GM03348 (cell line): ENCODE results near the gene GGCX.
"Not testable (repeated sequence)": the region's sequence is repeated elsewhere in the genome, so short reads cannot be mapped to it uniquely, and the experiment has no call there.

ENCODE experiments used
- DNase-seq: peaks from one replicate; pipeline ENCODE4 v3.0.0; 2012; ENCODE audit warnings: low spot score

Gene GGCX

GRCh38 chr2:85561280-85562212, at the start of gene GGCX:
TSS of gene GGCX (minus strand) at chr2:85561493. CDS start at chr2:85561428, 65 bp downstream.
- DNase-seq: peak; percentile 95

GRCh38 chr2:85607268-85608215, 46.2 kb upstream of the GGCX start:
- DNase-seq: no peak

- DNase-seq: no peak
Measured at GRCh38 chr2:85606116-85606455, 44.8 kb upstream of the GGCX start.

- DNase-seq: peak; percentile 53
Measured at GRCh38 chr2:85605406-85606115, 44.3 kb upstream of the GGCX start.

- DNase-seq: no peak
Measured at GRCh38 chr2:85604568-85605339, 43.5 kb upstream of the GGCX start.

DNA sequence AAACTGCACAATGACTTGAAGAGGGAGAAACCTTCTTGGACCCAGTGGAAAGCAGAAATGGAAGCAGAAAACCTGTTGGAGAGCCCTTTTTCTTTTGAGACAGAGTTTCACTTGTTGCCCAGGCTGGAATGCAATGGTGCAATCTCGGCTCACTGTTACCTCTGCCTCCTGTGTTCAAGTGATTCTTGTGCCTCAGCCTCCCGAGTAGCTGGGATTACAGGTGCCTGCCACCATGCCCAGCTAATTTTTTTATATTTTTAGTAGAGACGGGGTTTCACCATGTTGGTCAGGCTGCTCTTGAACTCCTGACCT, 42.8 kb upstream of the GGCX start:
- DNase-seq: not testable (repeated sequence)

DNA sequence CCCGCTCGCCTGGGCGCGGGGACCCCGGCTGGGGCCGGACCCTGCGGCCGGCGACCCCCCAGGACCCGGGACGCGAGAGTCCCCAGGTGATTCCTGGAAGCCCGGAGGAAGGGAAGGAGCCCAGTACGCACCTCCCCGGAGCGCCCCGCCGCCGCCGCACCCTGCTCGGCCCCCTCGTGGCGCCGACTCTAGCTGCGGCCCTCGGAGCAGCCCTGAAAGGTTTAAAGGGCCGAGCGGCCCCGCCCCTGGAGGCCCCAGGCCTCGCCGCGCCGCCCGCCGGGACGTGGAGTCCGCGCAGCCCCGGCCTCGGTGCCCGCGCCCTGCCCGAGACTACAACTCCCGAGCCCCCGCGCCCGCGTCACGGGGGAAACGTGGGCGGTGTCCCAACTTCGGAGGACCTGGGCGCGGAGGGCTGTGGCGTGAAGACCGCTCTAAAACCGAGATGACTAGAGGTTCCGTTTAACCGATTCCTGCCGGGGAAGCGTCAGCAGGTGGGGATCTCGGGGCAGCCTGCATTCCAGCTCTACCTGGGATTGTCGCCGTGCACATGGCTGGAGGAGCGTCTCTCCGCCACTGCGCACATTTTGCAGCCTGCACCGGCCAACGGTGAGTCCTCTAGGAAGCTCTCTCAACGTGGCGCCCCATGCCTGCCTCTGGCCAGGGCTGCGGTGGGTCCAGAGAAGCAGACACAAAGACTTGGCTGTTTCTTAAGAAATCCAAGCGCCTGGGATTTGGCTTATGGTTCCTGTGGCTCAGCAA, 41.4 kb upstream of the GGCX start, which contains the start of gene TMEM150A:
TSS of gene TMEM150A (minus strand) at position 223 of the 759 bp plus-strand sequence. CDS start 750 bp downstream, outside the sequence.
- DNase-seq: peak; percentile 96

- DNase-seq: peak; percentile 79
Measured at GRCh38 chr2:85601771-85602475, 40.6 kb upstream of the GGCX start.

DNA sequence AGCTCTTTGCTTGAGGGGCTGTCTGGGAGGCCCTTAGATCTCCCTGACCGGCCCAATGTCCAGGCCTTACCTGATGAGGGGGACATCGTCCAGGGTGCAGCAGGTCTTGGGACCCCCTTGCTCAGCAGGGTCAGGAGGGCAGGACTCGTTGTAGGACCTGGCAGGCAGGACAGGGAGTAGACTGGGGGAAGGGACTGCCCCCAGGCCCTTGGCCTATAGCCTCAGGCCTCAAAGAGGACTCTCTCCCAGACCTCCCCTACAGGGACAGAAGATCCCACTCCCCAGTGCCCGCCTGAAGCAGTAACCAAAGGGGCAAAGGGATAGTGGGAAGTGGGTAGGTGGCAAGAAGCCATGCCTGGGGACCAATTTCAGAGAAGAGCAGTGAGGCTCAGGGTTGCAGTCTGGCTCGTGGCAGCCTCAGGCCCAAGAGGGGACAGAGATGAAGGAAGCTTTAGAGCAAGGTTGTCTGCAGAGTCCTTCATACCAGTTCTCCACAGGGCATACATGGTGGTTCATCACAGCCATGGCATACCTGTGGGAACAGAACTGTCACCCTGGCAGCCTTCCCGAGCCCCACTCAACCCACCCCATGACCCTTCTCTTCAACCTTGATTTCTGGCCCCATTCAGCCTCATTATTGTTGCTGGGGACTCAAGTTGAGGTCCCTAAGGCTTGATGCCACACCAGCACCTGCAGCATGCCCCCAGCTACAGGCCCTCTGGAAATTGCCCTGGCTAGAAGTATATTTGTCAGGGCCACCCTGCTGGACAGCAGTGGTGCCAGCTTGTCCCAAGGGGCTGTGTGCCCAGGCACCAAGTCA, 39.9 kb upstream of the GGCX start:
- no peak for DNase-seq

DNA sequence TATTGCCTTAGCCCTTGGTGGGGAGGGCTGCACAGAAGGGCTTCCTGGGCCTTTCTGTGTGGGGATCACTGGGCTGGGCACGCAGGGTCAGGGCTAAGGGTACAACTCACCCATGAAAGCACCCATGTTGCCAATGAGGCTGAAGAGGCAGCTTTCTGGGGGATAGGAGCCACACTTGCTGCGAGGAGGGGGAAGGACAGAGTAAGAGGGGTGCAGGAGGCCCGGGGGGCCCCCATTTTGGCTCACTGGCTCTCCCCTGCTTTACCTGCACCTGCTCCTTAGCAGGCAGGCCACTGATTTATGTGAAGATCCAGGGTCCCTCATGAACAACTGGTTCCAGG, 38.9 kb upstream of the GGCX start:
- no peak for DNase-seq

DNA sequence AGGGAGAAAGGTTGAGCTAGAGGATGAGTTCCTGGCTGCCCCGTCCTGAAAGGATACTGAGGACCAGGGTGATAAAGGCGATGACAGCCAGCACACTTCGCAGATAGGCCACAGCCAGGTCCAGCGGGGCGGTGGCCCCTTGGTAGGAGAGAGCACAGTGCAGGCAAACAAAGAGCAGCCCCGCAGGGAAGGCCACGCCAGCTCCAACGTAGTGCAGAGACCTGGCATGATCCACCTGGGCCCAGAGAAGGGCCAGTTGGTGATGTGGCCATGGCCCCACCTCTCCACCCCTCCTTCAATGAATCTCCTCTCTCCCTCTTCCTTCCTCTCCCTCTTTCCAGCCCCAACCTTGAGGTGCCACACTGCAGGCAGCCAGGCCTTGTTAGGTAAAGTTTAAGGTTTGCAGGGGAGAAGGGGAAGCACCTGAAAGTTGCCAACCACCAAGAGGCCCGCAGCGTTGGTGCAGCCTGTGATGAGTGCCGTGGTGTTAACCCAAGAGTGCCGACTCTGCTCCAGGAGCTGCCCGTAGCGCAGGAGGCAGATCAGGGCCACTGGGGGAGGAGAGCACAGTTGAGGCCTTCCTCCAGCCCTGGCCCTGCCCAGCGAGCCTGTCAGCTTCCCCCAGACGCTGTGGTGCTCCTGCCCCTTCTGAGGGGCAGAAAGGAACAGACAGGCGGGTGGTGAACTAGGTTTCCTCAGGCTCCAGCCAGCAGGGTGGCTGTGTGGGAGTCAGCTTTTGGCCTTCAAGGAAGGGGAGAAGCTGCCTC, 38.4 kb upstream of the GGCX start:
- DNase-seq: no peak

DNA sequence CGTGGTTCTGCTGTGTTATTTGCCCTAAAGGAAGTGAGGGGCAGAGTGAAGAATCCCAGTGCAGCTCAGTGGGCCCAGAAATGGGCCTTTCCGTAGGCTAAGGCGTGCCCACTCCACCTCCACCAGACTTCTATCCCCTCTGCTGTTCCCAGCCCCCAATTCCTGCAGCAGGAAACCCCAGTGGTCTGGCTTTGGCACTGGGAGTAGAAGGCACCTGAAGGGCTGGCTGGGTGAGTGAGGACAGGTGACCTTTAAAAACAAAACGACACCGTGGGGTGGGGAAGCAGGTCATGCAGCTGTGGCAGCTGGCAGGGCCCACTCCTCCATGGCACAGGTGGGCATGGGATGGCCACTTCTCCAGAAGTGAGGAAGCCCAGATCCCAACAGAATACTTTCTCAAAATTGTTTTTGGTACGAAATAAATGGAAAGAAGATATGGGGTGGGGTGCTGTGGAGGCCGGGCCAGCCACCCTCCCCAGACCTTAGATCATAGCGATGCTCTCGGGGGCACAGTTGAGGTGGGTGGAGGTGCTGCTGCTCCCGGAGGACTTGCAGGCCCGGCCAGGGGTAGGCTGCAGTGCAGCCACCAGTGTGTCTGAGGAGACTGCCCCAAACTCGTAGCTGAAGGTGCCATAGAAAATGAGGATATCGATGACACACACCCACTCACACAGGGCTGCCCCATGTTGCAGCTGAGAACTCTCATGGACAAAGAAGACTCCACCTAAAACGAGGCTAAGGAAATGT, 37.5 kb upstream of the GGCX start:
- DNase-seq: no peak

DNA sequence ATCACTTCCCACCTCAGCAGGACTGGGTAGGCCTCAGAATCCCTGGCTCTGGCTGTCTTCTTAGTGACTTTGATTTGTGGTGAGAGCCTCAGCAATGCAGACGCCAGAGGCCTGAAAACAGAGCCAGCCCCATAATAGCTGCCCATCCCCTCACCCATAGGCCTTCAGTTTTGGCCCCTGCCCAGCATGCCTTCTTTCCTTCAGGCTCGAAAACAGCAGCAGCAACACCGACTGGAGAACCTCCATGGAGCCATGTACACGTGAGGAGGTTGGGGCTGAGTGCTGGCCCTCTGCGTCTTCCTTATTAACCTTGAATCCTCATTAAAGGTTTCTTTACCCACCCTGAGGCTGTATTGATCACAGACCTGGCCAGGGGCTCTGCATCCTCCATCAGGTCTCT, 35.9 kb upstream of the GGCX start:
- no peak for DNase-seq

DNA sequence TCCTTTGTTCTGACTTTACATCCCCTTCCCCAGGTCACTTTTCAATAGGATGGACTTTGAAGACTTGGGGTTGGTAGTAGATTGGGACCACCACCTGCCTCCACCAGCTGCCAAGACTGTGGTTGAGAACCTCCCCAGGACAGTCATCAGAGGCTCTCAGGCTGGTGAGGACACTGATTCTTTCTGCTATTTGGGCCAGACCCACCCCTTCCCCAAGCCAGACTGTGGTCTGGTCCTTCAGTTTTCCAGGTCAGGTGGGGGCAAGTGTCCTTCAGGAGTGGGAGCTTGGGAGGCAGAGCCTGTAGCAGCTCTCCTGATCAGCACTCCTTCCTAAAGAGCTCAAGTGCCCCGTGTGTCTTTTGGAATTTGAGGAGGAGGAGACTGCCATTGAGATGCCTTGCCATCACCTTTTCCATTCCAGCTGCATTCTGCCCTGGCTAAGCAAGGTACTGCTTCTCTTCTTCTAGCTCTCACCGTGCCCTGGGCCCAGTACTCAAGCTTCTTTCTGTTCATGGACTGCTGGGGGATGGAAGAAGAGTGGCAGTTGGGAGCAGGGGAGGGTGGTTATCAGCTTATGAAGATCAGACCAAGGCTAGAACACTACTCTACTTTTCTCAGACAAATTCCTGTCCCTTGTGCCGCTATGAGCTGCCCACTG, 35.3 kb upstream of the GGCX start:
- DNase-seq: no peak

DNA sequence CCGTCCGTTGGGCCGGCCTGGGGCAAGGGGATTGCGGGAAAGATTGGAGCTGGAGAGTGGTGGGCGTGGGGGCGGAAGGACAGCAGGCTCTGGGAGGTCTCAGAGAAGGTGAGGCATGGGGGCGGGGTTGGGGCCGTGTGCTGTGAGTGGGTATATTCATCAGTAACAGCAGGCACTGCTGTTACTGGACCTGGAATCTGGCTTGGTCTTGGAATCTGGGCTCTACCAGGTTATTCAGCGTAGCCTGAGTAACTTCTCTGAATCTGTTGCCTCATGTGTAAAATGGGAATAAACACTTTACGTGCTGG, 34.7 kb upstream of the GGCX start:
- no peak for DNase-seq

DNA sequence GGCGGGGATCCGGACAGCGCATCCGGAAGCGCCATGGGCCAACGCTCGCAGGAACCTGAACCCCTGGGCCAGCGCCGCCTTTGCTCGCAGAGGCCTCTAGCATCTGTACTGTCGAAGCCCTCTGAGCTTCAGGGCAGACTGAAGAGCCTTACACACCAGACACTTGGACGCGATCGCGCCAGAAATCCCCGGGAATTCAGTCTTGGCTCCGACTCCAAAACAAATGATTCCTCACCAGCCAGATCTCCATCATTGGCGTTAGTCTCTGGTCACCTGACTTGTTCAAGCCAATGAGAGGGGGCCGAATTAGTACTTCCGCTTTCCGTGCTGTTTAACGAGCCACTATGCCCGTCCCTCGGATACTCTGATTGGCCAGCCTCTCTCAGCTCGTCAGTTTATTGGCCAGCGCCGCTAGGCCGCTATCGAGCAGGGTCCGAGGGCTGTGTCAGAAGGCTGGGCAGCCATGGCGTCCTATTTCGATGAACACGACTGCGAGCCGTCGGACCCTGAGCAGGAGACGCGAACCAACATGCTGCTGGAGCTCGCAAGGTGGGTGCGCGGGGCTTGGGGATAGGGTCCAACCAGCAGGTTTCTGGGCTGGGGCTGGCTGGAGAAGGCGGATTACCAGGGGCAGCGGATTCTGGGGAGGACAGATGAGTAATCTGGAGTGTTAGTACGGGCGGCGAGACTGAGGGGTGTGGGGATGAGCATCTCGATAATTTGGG, 34.2 kb upstream of the GGCX start, which contains the start of gene RNF181:
TSS of gene RNF181 (plus strand) at position 445 of the 725 bp plus-strand sequence. CDS start at position 464, 19 bp downstream.
- peak; percentile 96 for DNase-seq
